Measurements from ENCODE around the gene TAF12. TPM values are rescaled to one million over a fixed set of nuclear protein-coding genes. Genes with fewer than 3 reads are reported as not detected.
A peak's percentile ranks its signal among the peaks of the same experiment; 100 is the strongest.
"Not testable (repeated sequence)": the region's sequence is repeated elsewhere in the genome, so short reads cannot be mapped to it uniquely, and the experiment has no call there.

Gene TAF12
- polyA plus RNA-seq, 1 donor (not counting 4 experiments of a cell fraction or from before 2014, with no cell fraction given): 56.9 TPM

GRCh38 chr1:28653870-28654269 lies 11.0 kb upstream of the TAF12 start:
- H3K36me3 ChIP-seq (ENCODE audit: control insufficient read depth in 2 of 2, extremely low read depth in 1 of 2, insufficient read depth in 2 of 2, low read length in 2 of 2): not testable (repeated sequence)

GRCh38 chr1:28653063-28653462 lies 10.2 kb upstream of the TAF12 start:
- not testable (repeated sequence) for FAIRE-seq; DNase-seq (ENCODE audit: low read depth, low spot score)

More at GRCh38 chr1:28653870-28654269, 11.0 kb upstream of the TAF12 start:
- H3K4me3 ChIP-seq (ENCODE audit: control insufficient read depth in 2 of 3, extremely low read depth in 1 of 3, insufficient read depth in 2 of 3, low read depth in 1 of 3, low read length in 3 of 3); H3K27ac ChIP-seq (ENCODE audit: control insufficient read depth, insufficient read depth, low read length); H3K9ac ChIP-seq (ENCODE audit: control insufficient read depth, extremely low read depth, insufficient read depth, low read length); H3K9me1 ChIP-seq (ENCODE audit: control insufficient read depth, extremely low read depth, insufficient read depth, low read length); H2AFZ ChIP-seq (ENCODE audit: control insufficient read depth, low read length); H3K27me3 ChIP-seq (ENCODE audit: control insufficient read depth, extremely low read depth, insufficient read depth, low read length); DNase-seq (ENCODE audit: low read depth, low spot score); H3K4me2 ChIP-seq (ENCODE audit: control insufficient read depth, extremely low read depth, insufficient read depth, low read depth, low read length); H3K4me1 ChIP-seq (ENCODE audit: control insufficient read depth, extremely low read depth, insufficient read depth, low read length); H3K9me3 ChIP-seq (ENCODE audit: control insufficient read depth, low read depth, low read length); dilution Hi-C loops (cut with MboI; ENCODE audit: extremely low pct_ligation_motif_present, low sequenced_read_pairs); H3K79me2 ChIP-seq (ENCODE audit: control insufficient read depth, insufficient read depth, low read length); H4K20me1 ChIP-seq (ENCODE audit: control insufficient read depth, extremely low read depth, insufficient read depth, low read length): not testable (repeated sequence)
- FAIRE-seq: peak; percentile 20
- TF ChIP-seq CTCF (optimal IDR thresholded peaks at IDR 0.05 in 1 of 3, IDR thresholded peaks at IDR 0.05 in 1 of 3, conservative IDR thresholded peaks at IDR 0.05 in 1 of 3; ENCODE audit: extremely low read depth in 1 of 3, insufficient read depth in 2 of 3, low read length in 3 of 3): peak; percentile 28 to 57 (median 32)

GRCh38 chr1:28648474-28649198 lies 5.8 kb upstream of the TAF12 start, which contains the start of gene RNU11:
Gene RNU11, plus strand, starts transcription at chr1:28648600.
- no peaks in the 10 kb centered on the region for H3K9me3 ChIP-seq (ENCODE audit: control insufficient read depth, low read depth, low read length)
- peak within 1 kb of the TSS; percentile 94 for H3K4me2 ChIP-seq (ENCODE audit: control insufficient read depth, extremely low read depth, insufficient read depth, low read depth, low read length)
- TF ChIP-seq CTCF (optimal IDR thresholded peaks at IDR 0.05 in 1 of 3, IDR thresholded peaks at IDR 0.05 in 1 of 3, conservative IDR thresholded peaks at IDR 0.05 in 1 of 3; ENCODE audit: extremely low read depth in 1 of 3, insufficient read depth in 2 of 3, low read length in 3 of 3) (peak in 1 of 3 experiments; percentile 9), EZH2 (IDR thresholded peaks at IDR 0.05; ENCODE audit: low read length) (no peak)
- H3K4me1 ChIP-seq (ENCODE audit: control insufficient read depth, extremely low read depth, insufficient read depth, low read length): peaks cover 11% of the 10 kb centered on the region
- H4K20me1 ChIP-seq (ENCODE audit: control insufficient read depth, extremely low read depth, insufficient read depth, low read length): no peaks in the 10 kb centered on the region
- peak; percentile 83 for DNase-seq (ENCODE audit: low read depth, low spot score)
- dilution Hi-C loops (cut with MboI; ENCODE audit: extremely low pct_ligation_motif_present, low sequenced_read_pairs): no loop called here
- no peaks in the 10 kb centered on the region for H3K9me1 ChIP-seq (ENCODE audit: control insufficient read depth, extremely low read depth, insufficient read depth, low read length)
- H3K9ac ChIP-seq (ENCODE audit: control insufficient read depth, extremely low read depth, insufficient read depth, low read length): peak within 1 kb of the TSS; percentile 92
- no peaks in the 10 kb centered on the region for H3K27me3 ChIP-seq (ENCODE audit: control insufficient read depth, extremely low read depth, insufficient read depth, low read length)
- no peak for FAIRE-seq
- H3K79me2 ChIP-seq (ENCODE audit: control insufficient read depth, insufficient read depth, low read length): no peaks in the 10 kb centered on the region
- no peaks in the 10 kb centered on the region for H3K36me3 ChIP-seq (ENCODE audit: control insufficient read depth in 2 of 2, extremely low read depth in 1 of 2, insufficient read depth in 2 of 2, low read length in 2 of 2)
- H3K4me3 ChIP-seq (ENCODE audit: control insufficient read depth in 2 of 3, extremely low read depth in 1 of 3, insufficient read depth in 2 of 3, low read depth in 1 of 3, low read length in 3 of 3): peak within 1 kb of the TSS; percentile 34 to 69 (median 52)
- peak within 1 kb of the TSS; percentile 72 for H2AFZ ChIP-seq (ENCODE audit: control insufficient read depth, low read length)
- H3K27ac ChIP-seq (ENCODE audit: control insufficient read depth, insufficient read depth, low read length): peak within 1 kb of the TSS; percentile 100

More at GRCh38 chr1:28653063-28653462, 10.2 kb upstream of the TAF12 start:
- H3K9me1 ChIP-seq (ENCODE audit: control insufficient read depth, extremely low read depth, insufficient read depth, low read length); H3K36me3 ChIP-seq (ENCODE audit: control insufficient read depth in 2 of 2, extremely low read depth in 1 of 2, insufficient read depth in 2 of 2, low read length in 2 of 2); H3K9me3 ChIP-seq (ENCODE audit: control insufficient read depth, low read depth, low read length); H3K27me3 ChIP-seq (ENCODE audit: control insufficient read depth, extremely low read depth, insufficient read depth, low read length); H3K4me1 ChIP-seq (ENCODE audit: control insufficient read depth, extremely low read depth, insufficient read depth, low read length); H3K9ac ChIP-seq (ENCODE audit: control insufficient read depth, extremely low read depth, insufficient read depth, low read length); H4K20me1 ChIP-seq (ENCODE audit: control insufficient read depth, extremely low read depth, insufficient read depth, low read length); H3K4me3 ChIP-seq (ENCODE audit: control insufficient read depth in 2 of 3, extremely low read depth in 1 of 3, insufficient read depth in 2 of 3, low read depth in 1 of 3, low read length in 3 of 3); H2AFZ ChIP-seq (ENCODE audit: control insufficient read depth, low read length); H3K79me2 ChIP-seq (ENCODE audit: control insufficient read depth, insufficient read depth, low read length); H3K27ac ChIP-seq (ENCODE audit: control insufficient read depth, insufficient read depth, low read length); H3K4me2 ChIP-seq (ENCODE audit: control insufficient read depth, extremely low read depth, insufficient read depth, low read depth, low read length); dilution Hi-C loops (cut with MboI; ENCODE audit: extremely low pct_ligation_motif_present, low sequenced_read_pairs): not testable (repeated sequence)

All from keratinocyte (primary cell).